K562 (cell line): ENCODE measurements around the gene SEC23B. TPM values are rescaled to one million over a fixed set of nuclear protein-coding genes. Genes with fewer than 3 reads are reported as not detected.
"Not testable (repeated sequence)": the region's sequence is repeated elsewhere in the genome, so short reads cannot be mapped to it uniquely, and the experiment has no call there.

Experiments
- ATAC-seq: fragments of 200-7000 bp; cut with Tn5 transposase; 3 replicates; pipeline ENCODE4 v1.9.1; 2020; ENCODE audit warnings: moderate library complexity
- BruUV-seq: library from RNA; stranded (reverse); fragments of 400-500 nt; replicated peaks from 2 replicates; lab custom pipeline; 2021; lab: Mats Ljungman, UMichigan
- CTCF ChIA-PET: fragments of 300-600 bp; formaldehyde crosslinking; extraction: SDS; loops from one replicate; lab custom pipeline; 2021; ENCODE audit warnings: low intra/inter-chr PET ratio; lab: Yijun Ruan, JAX
- POLR2A ChIA-PET: fragments of 300-600, 350-650 bp; sonication (Branson Sonifier 250); formaldehyde crosslinking; extraction: SDS; loops from one replicate; lab custom pipeline; 2021; ENCODE audit warnings: antibody characterized with exemption, inconsistent platforms; lab: Yijun Ruan, JAX
- DNase-seq, 4 experiments: peaks; one replicate each; pipeline versions ENCODE4 v3.0.0 to v3.0.0-alpha.2; 2011 to 2018; ENCODE audit warnings: low spot score in 3 of 4, mixed read lengths in 3 of 4; ENCODE audit errors: extremely low read depth in 1 of 4
- FAIRE-seq: peaks from 2 replicates; lab custom pipeline; 2011; peaks lifted over from hg19 to GRCh38; lab: Jason Lieb, UNC
- H2AFZ ChIP-seq: 2 replicates; pipeline ENCODE4 v1.6.0; 2011; ENCODE audit warnings: low read depth, low read length, control low read depth, inconsistent platforms
- H3K27ac ChIP-seq: fragments of 200-600 bp; 3 replicates; pipeline ENCODE4 v1.8.0; 2011; ENCODE audit warnings: low read depth, mild to moderate bottlenecking, control low read depth, inconsistent platforms, low read length, moderate library complexity, mixed read lengths; ENCODE audit errors: extremely low read depth
- H3K27me3 ChIP-seq, 2 experiments: fragments of 300-600 bp in 1 of 2; 2 replicates in 1 of 2; 3 replicates in 1 of 2; pipeline versions ENCODE4 v1.6.0 to v1.8.0; 2011; ENCODE audit warnings: inconsistent platforms in 2 of 2, low read length in 2 of 2, mild to moderate bottlenecking in 1 of 2, mixed read lengths in 1 of 2, moderate library complexity in 1 of 2; ENCODE audit not compliant: control insufficient read depth in 2 of 2, insufficient read depth in 2 of 2
- H3K36me3 ChIP-seq: fragments of 300-600 bp; 3 replicates; pipeline ENCODE4 v1.8.0; 2011; ENCODE audit warnings: mild to moderate bottlenecking, low read length, inconsistent platforms; ENCODE audit not compliant: control insufficient read depth, insufficient read depth
- H3K4me1 ChIP-seq, 2 experiments: fragments of 200-600 bp in 1 of 2; replicated peaks in 1 of 2; 2 replicates in 1 of 2; 3 replicates in 1 of 2; pipeline versions ENCODE4 v1.5.1 to v1.8.0; 2011; ENCODE audit warnings: inconsistent platforms in 2 of 2, low read length in 2 of 2, mild to moderate bottlenecking in 1 of 2, mixed read lengths in 1 of 2, moderate library complexity in 1 of 2; ENCODE audit not compliant: control insufficient read depth in 2 of 2, insufficient read depth in 2 of 2
- H3K4me2 ChIP-seq: 2 replicates; pipeline ENCODE4 v1.6.1; 2011; ENCODE audit warnings: low read length, control low read depth, inconsistent platforms, mixed read lengths; ENCODE audit not compliant: insufficient read depth
- H3K4me3 ChIP-seq: fragments of 200-600 bp; sonication (generic), shearing (Covaris generic); 2 replicates; pipeline ENCODE4 v1.5.1; 2016; ENCODE audit warnings: control low read depth, inconsistent platforms
- H3K79me2 ChIP-seq: fragments of 200-600 bp; 3 replicates; pipeline ENCODE4 v1.8.0; 2011; ENCODE audit warnings: low read length, inconsistent platforms; ENCODE audit not compliant: control insufficient read depth, insufficient read depth
- H3K9ac ChIP-seq, 2 experiments: 2 replicates each; pipeline versions ENCODE4 v1.6.0 to v1.6.1; 2011; ENCODE audit warnings: low read depth in 2 of 2, low read length in 2 of 2, control low read depth in 1 of 2, inconsistent platforms in 1 of 2, mild to moderate bottlenecking in 1 of 2, mixed read lengths in 1 of 2; ENCODE audit not compliant: insufficient read depth in 1 of 2
- H3K9me1 ChIP-seq: one replicate; pipeline ENCODE4 v1.6.0; 2011; ENCODE audit warnings: inconsistent platforms, mild to moderate bottlenecking, low read length, moderate library complexity; ENCODE audit not compliant: control insufficient read depth, insufficient read depth
- H3K9me3 ChIP-seq: replicated peaks from 2 replicates; pipeline ENCODE4 v1.5.1; 2011; ENCODE audit warnings: low read depth, low read length, inconsistent platforms; ENCODE audit not compliant: control insufficient read depth, insufficient read depth
- H4K20me1 ChIP-seq: replicated peaks from 2 replicates; pipeline ENCODE4 v1.6.1; 2011; ENCODE audit warnings: low read length, inconsistent platforms, mixed read lengths; ENCODE audit not compliant: control insufficient read depth, insufficient read depth
- ARID2 ChIP-seq: fragments of 450-650 bp; IDR thresholded peaks from 2 replicates; pipeline ENCODE4 v1.6.1; 2017; ENCODE audit warnings: antibody characterized with exemption, mild to moderate bottlenecking
- BRF2 ChIP-seq: IDR thresholded peaks from 3 replicates; pipeline ENCODE4 v1.6.1; 2011; ENCODE audit warnings: borderline replicate concordance, mild to moderate bottlenecking; ENCODE audit not compliant: insufficient read length, insufficient read depth
- HMG20A ChIP-seq: fragments of 450-650 bp; formaldehyde crosslinking; conservative IDR thresholded peaks from 2 replicates; pipeline ENCODE4 v1.4.0; 2020; ENCODE audit warnings: mild to moderate bottlenecking, mixed read lengths
- NFRKB ChIP-seq: fragments of 450-650 bp; IDR thresholded peaks from 2 replicates; pipeline ENCODE4 v1.6.1; 2016; ENCODE audit warnings: low read depth
- POLR2AphosphoS2 ChIP-seq: IDR thresholded peaks from 2 replicates; pipeline ENCODE4 v1.6.1; 2012; ENCODE audit warnings: low read length, improper control_type of control experiment
- SMAD4 ChIP-seq: fragments of 250-450 bp; sonication (Bioruptor Pico); conservative IDR thresholded peaks from 2 replicates; pipeline ENCODE4 v1.8.0; 2021; ENCODE audit warnings: inconsistent platforms, mild to moderate bottlenecking, moderate library complexity
- ZNF184 ChIP-seq: sonication (generic); formaldehyde crosslinking; IDR thresholded peaks from 2 replicates; pipeline ENCODE4 v1.5.0; 2020; ENCODE audit warnings: missing genetic modification reagents
- ZNF3 ChIP-seq: fragments of 250-450 bp; sonication (Bioruptor Pico); IDR thresholded peaks from 2 replicates; pipeline ENCODE4 v1.5.0; 2021; ENCODE audit warnings: mild to moderate bottlenecking, moderate library complexity
- ZNF398 ChIP-seq: fragments of 250-450 bp; sonication (Bioruptor Pico); IDR thresholded peaks from 2 replicates; pipeline ENCODE4 v1.8.0; 2021; ENCODE audit warnings: moderate library complexity, mild to moderate bottlenecking, inconsistent platforms
- ZNF445 ChIP-seq: fragments of 250-450 bp; sonication (Bioruptor Pico); IDR thresholded peaks from 2 replicates; pipeline ENCODE4 v1.4.0; 2020; ENCODE audit warnings: low read depth, mild to moderate bottlenecking, moderate library complexity
- WGBS: fragments of 100-300 bp; shearing (Covaris generic); methylation state at CpG from one replicate; pipeline ENCODE4 v1.1.6; 2016; ENCODE audit warnings: low coverage, mixed read lengths; ENCODE audit not compliant: insufficient coverage; ENCODE audit errors: missing lambda C conversion rate; 5-methylcytosine and 5-hydroxymethylcytosine counted together
- in situ Hi-C: fragments of 300-500 bp; cut with MboI; formaldehyde crosslinking; loops from 4 replicates; pipeline ENCODE4 v1.15.0; 2018; ENCODE audit warnings: inconsistent platforms, mixed read lengths
- intact Hi-C: fragments of 100-400 bp; cut with micrococcal nuclease; formaldehyde crosslinking; loops from 2 replicates; pipeline ENCODE4 v1.14.2; 2022
- polyA plus RNA-seq, 8 experiments: library from polyadenylated mRNA; depleted of rRNA in 4 of 8; stranded (reverse) in 5 of 8; unstranded in 3 of 8; fragments of >200 nt; fragmentation: Nextera tagmentation in 2 of 8; fragmentation: Illumina TruSeq in 1 of 8; extraction: Ambion mirVana in 2 of 8; extraction: Trizol in 1 of 8; gene quantifications; 2 replicates each; pipeline versions ENCODE4 v1.2.1 to v1.2.3, GENCODE V29; 2011 to 2014; ENCODE audit warnings: inconsistent platforms in 1 of 8, missing spikeins in 1 of 8
- total RNA-seq, 7 experiments: library from RNA; depleted of rRNA in 6 of 7; stranded (reverse); fragments of >200 nt in 6 of 7; fragmentation: Illumina TruSeq in 2 of 7; extraction: Trizol in 2 of 7; gene quantifications; 2 replicates each; pipeline versions ENCODE4 v1.2.1 to v1.2.3, GENCODE V29; 2011 to 2021; ENCODE audit warnings: low replicate concordance in 1 of 7
- TF ChIP-seq, protein P1 (sequence below): sonication (generic); formaldehyde crosslinking; IDR thresholded peaks from 2 replicates; pipeline ENCODE4 v1.8.1; 2022; ENCODE audit warnings: missing genetic modification reagents
- TF ChIP-seq, protein P2 (sequence below): sonication (generic); formaldehyde crosslinking; IDR thresholded peaks from 2 replicates; pipeline ENCODE4 v1.8.1; 2023; ENCODE audit warnings: mild to moderate bottlenecking, missing genetic modification reagents

Gene SEC23B
- total and polyA plus RNA-seq, 9 of the 15 experiments (the other 6 are each of a cell fraction or from before 2014, with no cell fraction given): 31.7 to 70.2 (median 38.5) TPM

- H4K20me1 ChIP-seq, H3K79me2 ChIP-seq, H3K4me2 ChIP-seq, BruUV-seq, H3K27ac ChIP-seq, DNase-seq, CTCF ChIA-PET, ATAC-seq, intact Hi-C loops, POLR2A ChIA-PET, H3K9me1 ChIP-seq, H3K4me3 ChIP-seq, in situ Hi-C loops, H3K4me1 ChIP-seq, H3K9ac ChIP-seq, H2AFZ ChIP-seq, FAIRE-seq, H3K9me3 ChIP-seq, H3K27me3 ChIP-seq: not testable (repeated sequence)
- 79% methylated on average over 13 of the region's 14 CpGs for WGBS
- H3K36me3 ChIP-seq: peaks cover 63% of the 10 kb centered on the region
Observed at GRCh38 chr20:18526761-18527160, 19.0 kb downstream of the SEC23B start.

- 95% methylated on average over 2 of the region's 2 CpGs for WGBS
- ChIA-PET CTCF (no interaction called here), POLR2A (no interaction called here)
- intact Hi-C loops: no loop called here
- H3K9ac ChIP-seq: no peak overlapping the region
- H3K4me2 ChIP-seq: no peak overlapping the region
- in situ Hi-C loops: no loop called here
- DNase-seq (no peak), FAIRE-seq (no peak), ATAC-seq (no peak)
- H3K9me3 ChIP-seq: no peaks in the 10 kb centered on the region
- H3K9me1 ChIP-seq: no peaks in the 10 kb centered on the region
- H4K20me1 ChIP-seq: no peaks in the 10 kb centered on the region
- no peak overlapping the region for H2AFZ ChIP-seq
- no peaks in the 10 kb centered on the region for H3K79me2 ChIP-seq
- H3K36me3 ChIP-seq: peaks cover 68% of the 10 kb centered on the region
- H3K27me3 ChIP-seq: no peaks in the 10 kb centered on the region
- no peak overlapping the region for H3K27ac ChIP-seq
- no peak overlapping the region for H3K4me3 ChIP-seq
- no peaks in the 10 kb centered on the region for H3K4me1 ChIP-seq
- BruUV-seq: no TSS peak
- TF ChIP-seq ZNF184 (CRISPR knock-in tag): no peak
- no peak for TF ChIP-seq ZNF445 (CRISPR knock-in tag)
- TF ChIP-seq, protein P1, sequence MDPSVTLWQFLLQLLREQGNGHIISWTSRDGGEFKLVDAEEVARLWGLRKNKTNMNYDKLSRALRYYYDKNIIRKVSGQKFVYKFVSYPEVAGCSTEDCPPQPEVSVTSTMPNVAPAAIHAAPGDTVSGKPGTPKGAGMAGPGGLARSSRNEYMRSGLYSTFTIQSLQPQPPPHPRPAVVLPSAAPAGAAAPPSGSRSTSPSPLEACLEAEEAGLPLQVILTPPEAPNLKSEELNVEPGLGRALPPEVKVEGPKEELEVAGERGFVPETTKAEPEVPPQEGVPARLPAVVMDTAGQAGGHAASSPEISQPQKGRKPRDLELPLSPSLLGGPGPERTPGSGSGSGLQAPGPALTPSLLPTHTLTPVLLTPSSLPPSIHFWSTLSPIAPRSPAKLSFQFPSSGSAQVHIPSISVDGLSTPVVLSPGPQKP: no peak
- no peak for TF ChIP-seq BRF2
- TF ChIP-seq, protein P2, sequence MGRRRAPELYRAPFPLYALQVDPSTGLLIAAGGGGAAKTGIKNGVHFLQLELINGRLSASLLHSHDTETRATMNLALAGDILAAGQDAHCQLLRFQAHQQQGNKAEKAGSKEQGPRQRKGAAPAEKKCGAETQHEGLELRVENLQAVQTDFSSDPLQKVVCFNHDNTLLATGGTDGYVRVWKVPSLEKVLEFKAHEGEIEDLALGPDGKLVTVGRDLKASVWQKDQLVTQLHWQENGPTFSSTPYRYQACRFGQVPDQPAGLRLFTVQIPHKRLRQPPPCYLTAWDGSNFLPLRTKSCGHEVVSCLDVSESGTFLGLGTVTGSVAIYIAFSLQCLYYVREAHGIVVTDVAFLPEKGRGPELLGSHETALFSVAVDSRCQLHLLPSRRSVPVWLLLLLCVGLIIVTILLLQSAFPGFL: no peak
- no peak for TF ChIP-seq POLR2AphosphoS2
- TF ChIP-seq ZNF3: no peak
- TF ChIP-seq SMAD4 (CRISPR knock-in tag): no peak
- TF ChIP-seq ZNF398 (CRISPR knock-in tag): no peak
- no peak for TF ChIP-seq NFRKB
- TF ChIP-seq ARID2: no peak
- no peak for TF ChIP-seq HMG20A (CRISPR knock-in tag)
Observed at GRCh38 chr20:18527339-18527738, 19.6 kb downstream of the SEC23B start.
